ENCODE data around the gene SPINK2. TPM values are rescaled to one million over a fixed set of nuclear protein-coding genes. Genes with fewer than 3 reads are reported as not detected.

Gene SPINK2
- total and polyA plus RNA-seq, 2 of the 8 experiments (the other 6 are each of a cell fraction or from before 2014, with no cell fraction given) = 0.89 to 1.4 TPM

- TF ChIP-seq CHD7 (IDR thresholded peaks at IDR 0.05; ENCODE audit: insufficient replicate concordance, low read length) (no peak), BRCA1 (IDR thresholded peaks at IDR 0.05; ENCODE audit: low read depth, low read length) (no peak), SIN3A (conservative IDR thresholded peaks at IDR 0.05 in 1 of 2, IDR thresholded peaks at IDR 0.05 in 1 of 2; ENCODE audit: low read depth in 1 of 2, low read length in 2 of 2) (no peak), KDM4A (IDR thresholded peaks at IDR 0.05; ENCODE audit: low read depth, low read length, severe bottlenecking) (no peak), CHD2 (IDR thresholded peaks at IDR 0.05; ENCODE audit: low read length) (no peak), RAD21 (IDR thresholded peaks at IDR 0.05 in 1 of 2, conservative IDR thresholded peaks at IDR 0.05 in 1 of 2; ENCODE audit: low read depth in 2 of 2, low read length in 2 of 2) (no peak), USF2 (IDR thresholded peaks at IDR 0.05; ENCODE audit: low read length) (no peak), CBX5 (IDR thresholded peaks at IDR 0.05; ENCODE audit: low read depth, low read length) (no peak)
These were observed 42.1 kb upstream of the SPINK2 start (continued) for GRCh38 chr4:56863441-56864139.

Measured in H1 (cell line).